HG03280 (cell line): ENCODE data around the gene GIMAP6.
A peak's percentile ranks its signal among the peaks of the same experiment; 100 is the strongest.
"Not testable (repeated sequence)": the region's sequence is repeated elsewhere in the genome, so short reads cannot be mapped to it uniquely, and the experiment has no call there.

Experiments used
- ATAC-seq: cut with Tn5 transposase; IDR thresholded peaks from one replicate; pipeline ENCODE4 v1.9.1; 2021; ENCODE audit warnings: mild to moderate bottlenecking, moderate library complexity; ENCODE audit not compliant: unreplicated experiment

The GIMAP6 gene

GRCh38 chr7:150631866-150632864 is at the start of gene GIMAP6:
Gene GIMAP6, minus strand, starts transcription at chr7:150632385. Its CDS starts 2,243 bp downstream, at chr7:150630142.
- ATAC-seq: peak; percentile 83

DNA sequence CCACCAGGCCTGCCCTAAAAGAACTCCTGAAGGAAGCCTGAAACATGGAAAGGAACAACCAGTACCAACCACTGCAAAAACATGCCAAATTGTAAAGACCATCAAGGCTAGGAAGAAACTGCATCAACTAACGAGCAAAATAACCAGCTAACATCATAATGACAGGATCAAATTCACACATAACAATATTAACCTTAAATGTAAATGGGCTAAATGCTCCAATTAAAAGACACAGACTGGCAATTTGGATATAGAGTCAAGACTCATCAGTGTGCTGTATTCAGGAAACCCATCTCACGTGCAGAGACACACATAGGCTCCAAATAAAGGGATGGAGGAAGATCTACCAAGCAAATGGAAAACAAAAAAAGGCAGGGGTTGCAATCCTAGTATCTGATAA is 48.2 kb upstream of the GIMAP6 start:
- ATAC-seq: not testable (repeated sequence)

GRCh38 chr7:150678601-150679000 is 46.4 kb upstream of the GIMAP6 start:
- ATAC-seq: not testable (repeated sequence)

- not testable (repeated sequence) for ATAC-seq
Observed at GRCh38 chr7:150676854-150677253, 44.7 kb upstream of the GIMAP6 start.

GRCh38 chr7:150676276-150676675 is 44.1 kb upstream of the GIMAP6 start:
- ATAC-seq: not testable (repeated sequence)

GRCh38 chr7:150675714-150676113 is 43.5 kb upstream of the GIMAP6 start:
- ATAC-seq: no peak

DNA sequence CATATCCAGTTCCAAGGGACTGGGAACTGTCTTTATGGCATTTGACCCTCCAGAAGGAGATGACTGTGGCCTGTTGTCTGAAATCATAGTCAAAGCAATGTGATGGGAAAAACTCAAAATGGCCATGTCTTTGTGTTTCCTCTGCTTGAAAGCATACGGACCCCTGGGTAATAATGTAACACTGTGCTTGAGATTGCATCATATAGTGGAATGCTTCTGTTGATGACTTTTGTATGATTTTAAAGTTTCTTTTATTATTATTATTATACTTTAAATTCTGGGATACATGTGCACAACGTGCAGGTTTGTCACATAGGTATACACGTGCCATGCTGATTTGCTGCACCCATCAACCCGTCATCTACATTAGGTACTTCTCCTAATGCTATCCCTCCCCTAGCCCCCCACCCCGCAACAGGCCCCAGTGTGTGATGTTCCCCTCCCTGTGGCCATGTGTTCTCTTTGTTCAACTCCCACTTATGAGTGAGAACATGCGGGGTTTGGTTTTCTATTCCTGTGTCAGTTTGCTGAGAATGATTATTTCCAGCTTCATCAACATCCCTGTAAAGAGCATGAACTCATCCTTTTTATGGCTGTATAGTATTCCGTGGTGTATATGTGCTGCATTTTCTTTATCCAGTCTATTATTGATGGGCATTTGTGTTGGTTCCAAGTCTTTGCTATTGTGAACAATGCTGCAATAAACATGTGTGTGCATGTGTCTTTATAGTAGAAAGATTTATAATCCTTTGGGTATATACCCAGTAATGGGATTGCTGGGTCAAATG is 39.8 kb upstream of the GIMAP6 start:
- ATAC-seq: not testable (repeated sequence)

GRCh38 chr7:150668977-150669376 is 36.8 kb upstream of the GIMAP6 start:
- no peak for ATAC-seq

DNA sequence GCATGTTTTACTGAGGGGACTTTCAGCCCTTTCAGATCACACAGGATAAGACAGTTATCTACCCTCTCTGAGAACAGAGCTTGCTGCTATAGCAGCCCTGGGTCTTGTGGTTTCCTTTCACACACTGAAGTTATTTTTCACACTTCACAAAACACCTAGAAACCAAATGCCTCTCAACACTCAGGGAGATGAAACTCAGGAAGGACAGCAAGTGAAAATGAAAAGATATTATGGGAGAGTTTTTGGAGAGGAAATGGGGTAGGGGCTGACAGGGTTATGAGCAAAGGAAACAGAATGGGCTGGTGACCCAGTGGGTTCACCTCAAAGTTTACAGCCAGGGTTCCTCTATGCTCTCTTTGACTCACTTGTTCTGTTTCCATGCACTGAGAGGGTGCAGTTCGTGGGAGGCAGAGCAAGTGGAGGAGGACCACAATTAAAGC is 36.3 kb upstream of the GIMAP6 start:
- peak; percentile 78 for ATAC-seq

DNA sequence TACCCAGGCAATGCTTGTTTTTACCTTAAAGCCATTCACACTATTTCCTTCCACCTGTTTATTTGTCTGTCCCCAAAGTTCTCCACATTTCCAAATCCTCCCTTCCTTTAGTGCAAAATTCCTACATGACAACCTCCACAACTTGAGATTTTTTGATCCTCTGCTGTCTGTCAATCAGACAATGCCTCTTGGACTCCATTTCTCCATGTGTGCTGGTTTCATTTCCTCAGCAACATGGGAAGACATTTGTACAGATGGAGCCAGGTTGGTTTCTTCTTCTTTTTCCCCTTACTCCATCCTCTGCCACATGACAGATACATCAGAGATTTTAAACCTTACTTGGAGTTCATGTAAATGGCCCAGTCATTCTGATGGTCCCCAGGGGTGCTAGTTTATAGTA is 34.2 kb upstream of the GIMAP6 start:
- ATAC-seq: no peak

- ATAC-seq: no peak
Observed at GRCh38 chr7:150665896-150666295, 33.7 kb upstream of the GIMAP6 start.

DNA sequence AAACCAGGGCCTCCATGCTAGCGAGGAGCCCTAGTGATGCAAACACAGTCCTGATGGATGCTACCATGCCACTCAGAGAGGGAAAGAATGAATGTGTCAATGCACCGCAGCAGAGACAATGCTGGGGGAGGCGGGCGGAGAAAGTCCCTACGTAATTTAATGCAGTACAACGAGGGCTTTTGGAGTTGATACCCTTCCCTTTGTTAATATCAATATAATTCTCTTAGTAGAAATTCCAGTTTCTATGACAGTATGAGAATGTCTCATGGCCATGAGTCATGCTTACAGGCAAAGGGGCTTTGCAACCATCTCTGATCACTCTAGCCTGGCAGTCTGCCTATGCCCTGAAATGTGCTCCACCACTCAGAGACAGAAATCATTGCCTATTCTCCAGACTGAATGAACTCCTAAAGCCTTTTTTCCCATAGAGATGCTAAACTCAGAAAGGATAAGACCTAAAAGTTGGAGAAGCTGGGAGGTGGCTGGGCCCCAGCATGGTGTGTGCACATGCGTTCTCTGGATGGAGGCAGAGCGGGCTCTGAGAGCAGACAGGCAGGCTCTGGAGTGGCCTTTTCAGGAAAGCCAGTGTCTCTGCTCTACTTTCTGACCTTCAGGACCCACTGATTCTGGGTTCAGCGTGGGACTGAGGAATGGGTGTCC is 33.0 kb upstream of the GIMAP6 start:
- no peak for ATAC-seq

DNA sequence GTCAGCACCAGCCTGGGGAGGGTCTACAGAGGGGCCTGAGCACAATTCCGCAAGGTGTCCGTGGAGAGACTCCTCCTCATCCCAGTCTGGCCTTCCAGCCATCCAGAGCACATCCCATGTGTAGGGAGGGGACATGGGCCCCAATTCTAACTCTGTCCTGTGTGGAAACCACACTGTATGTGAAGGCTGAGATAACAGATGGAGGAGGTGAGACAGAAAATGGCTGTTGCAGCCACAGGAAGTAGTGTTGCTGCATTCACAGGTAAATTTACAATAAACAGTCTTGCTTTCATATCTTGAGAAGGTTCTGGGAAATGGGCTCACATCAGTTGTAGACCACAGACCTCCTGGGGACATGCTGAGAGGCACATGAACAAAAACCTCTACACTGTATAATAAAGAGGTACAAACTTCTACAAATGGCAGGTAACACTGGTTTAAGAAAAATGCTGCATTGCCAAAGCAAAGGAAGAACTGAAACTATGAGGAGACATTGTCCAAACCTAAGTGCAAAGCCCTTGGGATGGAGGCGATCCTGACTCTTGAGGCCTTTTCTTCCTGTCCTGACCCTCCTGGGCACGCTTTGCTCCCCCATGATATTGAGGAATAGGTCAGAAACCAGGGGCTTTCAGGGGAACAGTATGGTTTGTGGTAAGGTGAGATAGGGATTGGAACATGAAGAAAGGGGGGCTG is 31.8 kb upstream of the GIMAP6 start:
- ATAC-seq: no peak

DNA sequence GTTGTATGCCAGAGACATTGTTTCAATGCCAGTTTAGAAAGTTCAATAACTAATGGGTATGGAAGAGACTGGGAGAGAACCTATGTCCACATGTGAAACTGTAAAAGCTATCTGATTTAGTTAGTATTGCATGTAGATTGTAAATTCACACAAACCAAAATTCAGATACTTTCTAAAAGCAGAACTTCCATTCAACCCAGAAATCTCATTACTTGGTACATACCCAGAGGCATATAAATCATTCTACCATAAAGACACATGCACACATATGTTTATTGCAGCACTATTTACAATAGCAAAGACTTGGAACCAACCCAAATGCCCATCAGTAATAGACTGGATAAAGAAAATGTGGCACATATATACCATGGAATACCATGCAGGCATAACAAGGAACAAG is 30.6 kb upstream of the GIMAP6 start:
- not testable (repeated sequence) for ATAC-seq

- ATAC-seq: no peak
Observed at GRCh38 chr7:150660939-150661613, 28.9 kb upstream of the GIMAP6 start.

DNA sequence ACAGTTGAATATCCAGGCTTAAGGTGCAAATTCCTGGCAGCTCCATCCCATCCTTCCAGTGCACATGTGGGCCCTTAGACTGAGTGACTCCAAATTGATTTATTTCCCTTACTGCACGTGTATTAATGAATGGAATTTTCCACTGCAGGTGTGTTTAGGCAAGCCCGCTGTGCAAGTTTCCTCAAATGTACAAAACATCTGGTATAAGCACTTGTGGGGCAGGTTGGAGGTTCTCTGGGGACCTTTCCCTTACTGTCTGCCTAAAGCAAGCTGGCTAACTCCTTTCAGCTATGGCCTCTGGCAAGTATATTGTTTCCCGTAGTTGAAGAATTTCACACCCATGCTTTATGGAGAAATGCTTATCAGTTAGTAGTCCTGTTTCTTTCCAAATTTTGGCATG is 25.3 kb upstream of the GIMAP6 start:
- no peak for ATAC-seq

DNA sequence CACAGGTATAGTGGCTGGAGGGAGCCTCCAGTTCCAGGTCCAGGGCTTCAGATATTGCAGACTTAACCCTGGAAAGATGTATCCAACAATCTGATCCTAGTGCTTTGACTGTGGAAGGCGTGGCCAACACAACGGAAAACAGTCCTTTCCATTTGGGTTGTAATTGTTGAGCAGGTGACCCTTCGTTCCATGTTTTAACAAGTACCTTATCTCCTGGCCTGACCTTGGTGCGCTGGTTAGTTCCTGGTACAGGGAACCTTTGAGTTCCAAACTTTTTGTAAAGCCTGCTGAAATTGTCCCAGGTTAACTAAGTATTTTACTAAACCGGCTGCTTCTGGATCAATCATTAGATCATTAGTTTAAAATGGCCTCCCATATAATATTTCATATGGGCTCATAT is 23.9 kb upstream of the GIMAP6 start:
- ATAC-seq: no peak

DNA sequence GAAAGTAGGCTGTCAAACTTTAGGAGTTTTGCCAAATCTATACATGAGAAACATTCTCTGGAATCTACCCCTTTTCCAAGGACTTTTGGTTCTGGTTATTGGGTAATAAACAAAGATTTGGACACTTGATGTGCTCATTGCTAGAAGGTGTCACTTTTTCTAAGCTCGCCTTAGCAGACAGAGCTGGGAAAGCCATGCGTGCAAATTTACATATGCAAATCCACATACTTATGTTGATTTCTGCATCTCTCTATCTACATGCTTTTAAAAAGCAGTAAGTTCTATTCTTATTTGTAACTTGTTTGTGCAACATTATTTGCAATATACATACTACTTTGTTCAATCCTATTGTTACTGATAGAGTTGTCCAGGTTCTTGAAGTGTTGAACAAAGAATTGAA is 22.5 kb upstream of the GIMAP6 start:
- ATAC-seq: no peak

GRCh38 chr7:150649080-150649385 is 16.8 kb upstream of the GIMAP6 start:
- no peak for ATAC-seq
